Osteocyte (in vitro differentiated cells): ENCODE results near the gene ISM1. TPM values are rescaled to one million over a fixed set of nuclear protein-coding genes. Genes with fewer than 3 reads are reported as not detected.

Source experiments
- DNase-seq: peaks from one replicate; pipeline ENCODE4 v3.0.0; 2021; ENCODE audit warnings: mixed read lengths; ENCODE audit not compliant: unreplicated experiment; ENCODE audit errors: extremely low spot score
- H3K27ac Mint-ChIP-seq: one replicate; pipeline ENCODE4 v1.8.0; 2021; ENCODE audit warnings: mild to moderate bottlenecking, mixed read lengths; ENCODE audit not compliant: unreplicated experiment
- H3K27me3 Mint-ChIP-seq: one replicate; pipeline ENCODE4 v1.8.0; 2021; ENCODE audit warnings: mixed read lengths; ENCODE audit not compliant: unreplicated experiment
- H3K36me3 Mint-ChIP-seq: one replicate; pipeline ENCODE4 v1.8.0; 2021; ENCODE audit warnings: mixed read lengths; ENCODE audit not compliant: unreplicated experiment
- H3K4me1 Mint-ChIP-seq: one replicate; pipeline ENCODE4 v1.8.0; 2021; ENCODE audit warnings: mixed read lengths; ENCODE audit not compliant: unreplicated experiment
- H3K4me3 Mint-ChIP-seq: one replicate; pipeline ENCODE4 v1.8.0; 2021; ENCODE audit warnings: mild to moderate bottlenecking, moderate library complexity, mixed read lengths; ENCODE audit not compliant: unreplicated experiment
- H3K9me3 Mint-ChIP-seq: one replicate; pipeline ENCODE4 v1.8.0; 2021; ENCODE audit warnings: mixed read lengths; ENCODE audit not compliant: unreplicated experiment
- total RNA-seq: library from RNA; stranded (reverse); gene quantifications from 2 replicates; pipeline ENCODE4 v1.2.1, GENCODE V29; 2021
- TF ChIP-seq, protein P1 (sequence below): fragments of 200-600 bp; sonication (generic); IDR thresholded peaks from 2 replicates; pipeline ENCODE4 v1.5.0; 2021; ENCODE audit warnings: antibody characterized with exemption, mild to moderate bottlenecking, moderate library complexity

ISM1 gene
- total RNA-seq, 1 donor from 2014 or later: 0.21 TPM

DNA sequence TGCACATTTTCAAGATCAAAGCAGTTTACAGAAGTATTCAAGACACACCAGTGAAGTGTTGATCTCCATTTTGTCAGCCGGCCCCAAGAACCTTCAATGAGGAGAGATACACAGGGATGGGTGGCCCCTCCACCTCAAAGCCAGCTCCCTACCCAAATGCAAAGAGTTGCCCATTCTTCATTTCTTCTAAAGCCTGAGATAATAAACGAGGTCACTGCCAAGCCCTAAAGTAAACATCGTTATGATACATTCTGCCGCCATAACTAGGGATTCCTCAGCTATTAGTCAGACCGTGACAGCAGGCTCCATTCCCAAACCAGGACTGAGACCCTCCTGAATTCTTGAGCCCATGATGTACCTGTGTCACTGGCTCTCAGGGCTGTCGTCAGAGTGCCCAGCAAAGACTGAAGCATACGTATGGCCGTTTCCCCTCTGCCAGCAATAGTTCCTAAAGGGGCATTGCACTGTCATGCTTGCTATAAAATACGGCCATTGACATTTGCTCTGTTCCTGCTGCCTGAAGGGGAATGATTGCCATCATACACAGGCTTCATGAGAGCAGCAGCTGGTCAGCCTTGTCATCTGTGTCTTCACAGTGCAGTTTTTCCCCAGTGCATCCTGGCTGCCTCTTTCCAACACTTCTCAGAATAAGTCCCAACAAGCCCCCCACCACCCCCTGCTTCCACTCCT, 41.7 kb downstream of the ISM1 start:
- H3K27me3 Mint-ChIP-seq: peaks cover 13% of the 10 kb centered on the region
- TF ChIP-seq, protein P1, sequence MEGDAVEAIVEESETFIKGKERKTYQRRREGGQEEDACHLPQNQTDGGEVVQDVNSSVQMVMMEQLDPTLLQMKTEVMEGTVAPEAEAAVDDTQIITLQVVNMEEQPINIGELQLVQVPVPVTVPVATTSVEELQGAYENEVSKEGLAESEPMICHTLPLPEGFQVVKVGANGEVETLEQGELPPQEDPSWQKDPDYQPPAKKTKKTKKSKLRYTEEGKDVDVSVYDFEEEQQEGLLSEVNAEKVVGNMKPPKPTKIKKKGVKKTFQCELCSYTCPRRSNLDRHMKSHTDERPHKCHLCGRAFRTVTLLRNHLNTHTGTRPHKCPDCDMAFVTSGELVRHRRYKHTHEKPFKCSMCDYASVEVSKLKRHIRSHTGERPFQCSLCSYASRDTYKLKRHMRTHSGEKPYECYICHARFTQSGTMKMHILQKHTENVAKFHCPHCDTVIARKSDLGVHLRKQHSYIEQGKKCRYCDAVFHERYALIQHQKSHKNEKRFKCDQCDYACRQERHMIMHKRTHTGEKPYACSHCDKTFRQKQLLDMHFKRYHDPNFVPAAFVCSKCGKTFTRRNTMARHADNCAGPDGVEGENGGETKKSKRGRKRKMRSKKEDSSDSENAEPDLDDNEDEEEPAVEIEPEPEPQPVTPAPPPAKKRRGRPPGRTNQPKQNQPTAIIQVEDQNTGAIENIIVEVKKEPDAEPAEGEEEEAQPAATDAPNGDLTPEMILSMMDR: no peak
- H3K4me1 Mint-ChIP-seq: no peaks in the 10 kb centered on the region
- no peak overlapping the region for H3K4me3 Mint-ChIP-seq
- no peak overlapping the region for H3K27ac Mint-ChIP-seq
- DNase-seq: no peak
- no peaks in the 10 kb centered on the region for H3K36me3 Mint-ChIP-seq
- no peaks in the 10 kb centered on the region for H3K9me3 Mint-ChIP-seq

DNA sequence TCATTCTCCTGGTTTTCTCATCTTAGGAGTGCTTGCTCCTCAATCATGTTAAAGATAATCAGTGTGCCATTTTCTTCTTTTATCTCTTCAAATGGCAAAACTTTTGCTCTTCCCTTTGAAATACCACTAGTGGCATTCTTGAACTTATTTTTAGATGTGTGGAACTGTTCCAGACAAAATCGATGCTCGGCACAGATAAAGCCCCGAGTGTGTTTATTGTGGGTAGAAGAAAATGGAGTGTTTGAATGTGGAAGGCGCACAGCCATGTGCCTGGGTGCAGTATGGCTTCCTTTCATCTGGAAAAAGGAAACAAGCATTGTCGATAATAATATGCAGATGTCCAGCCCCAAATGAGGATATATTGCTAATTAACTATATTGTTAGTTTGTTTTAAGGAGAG, 42.4 kb downstream of the ISM1 start:
- H3K9me3 Mint-ChIP-seq: no peaks in the 10 kb centered on the region
- H3K27me3 Mint-ChIP-seq: peaks cover 19% of the 10 kb centered on the region
- H3K4me3 Mint-ChIP-seq: no peak overlapping the region
- no peaks in the 10 kb centered on the region for H3K36me3 Mint-ChIP-seq
- TF ChIP-seq, protein P1: no peak
- no peaks in the 10 kb centered on the region for H3K4me1 Mint-ChIP-seq
- no peak overlapping the region for H3K27ac Mint-ChIP-seq
- no peak for DNase-seq

DNA sequence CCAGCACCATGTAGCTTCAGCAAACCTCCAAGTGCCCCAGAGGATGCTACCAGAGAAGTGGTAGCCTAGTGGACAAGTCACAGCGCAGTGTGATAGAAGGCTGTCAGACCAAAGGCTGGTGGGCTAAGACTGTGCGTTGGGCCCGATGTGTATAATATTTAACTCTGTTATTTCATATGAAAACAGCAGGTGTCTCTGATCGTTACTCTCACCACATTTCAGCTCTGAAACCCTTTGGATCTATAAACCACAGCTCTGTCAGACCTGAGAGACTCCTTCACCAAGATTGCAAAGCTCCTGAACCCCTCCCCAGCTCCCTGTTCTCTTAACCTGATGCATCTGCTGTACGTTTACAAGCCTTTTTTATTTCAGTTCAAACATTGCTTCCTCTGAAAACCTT, 43.8 kb downstream of the ISM1 start:
- Mint-ChIP-seq H3K4me1 (peaks cover 1% of the 10 kb centered on the region), H3K4me3 (no peak overlapping the region), H3K9me3 (no peaks in the 10 kb centered on the region), H3K36me3 (no peaks in the 10 kb centered on the region), H3K27ac (no peak overlapping the region), H3K27me3 (peaks cover 31% of the 10 kb centered on the region)
- no peak for DNase-seq
- TF ChIP-seq, protein P1: no peak

DNA sequence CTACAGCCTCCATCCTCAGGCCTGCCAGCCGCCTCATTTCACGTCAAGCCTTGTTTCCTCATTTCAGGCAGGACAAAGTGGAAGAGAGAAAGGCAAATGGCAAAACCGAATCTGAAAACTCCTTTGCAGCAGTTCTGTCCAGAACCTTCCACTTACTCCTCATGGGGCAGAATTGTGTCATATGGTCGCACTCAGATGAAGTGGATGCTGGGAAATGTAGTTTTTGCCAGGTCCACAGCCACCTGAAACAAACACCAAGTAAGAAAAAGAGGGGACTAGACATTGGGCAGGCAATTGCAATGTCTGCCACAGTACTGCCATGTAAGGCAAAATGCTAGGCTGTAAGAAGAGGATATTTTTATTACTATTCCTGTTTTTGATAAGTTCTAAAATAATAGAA, 44.9 kb downstream of the ISM1 start:
- Mint-ChIP-seq H3K36me3 (no peaks in the 10 kb centered on the region), H3K9me3 (no peaks in the 10 kb centered on the region), H3K27me3 (peaks cover 35% of the 10 kb centered on the region), H3K4me3 (no peak overlapping the region), H3K27ac (no peak overlapping the region), H3K4me1 (peaks cover 1% of the 10 kb centered on the region)
- no peak for DNase-seq
- TF ChIP-seq, protein P1: no peak

DNA sequence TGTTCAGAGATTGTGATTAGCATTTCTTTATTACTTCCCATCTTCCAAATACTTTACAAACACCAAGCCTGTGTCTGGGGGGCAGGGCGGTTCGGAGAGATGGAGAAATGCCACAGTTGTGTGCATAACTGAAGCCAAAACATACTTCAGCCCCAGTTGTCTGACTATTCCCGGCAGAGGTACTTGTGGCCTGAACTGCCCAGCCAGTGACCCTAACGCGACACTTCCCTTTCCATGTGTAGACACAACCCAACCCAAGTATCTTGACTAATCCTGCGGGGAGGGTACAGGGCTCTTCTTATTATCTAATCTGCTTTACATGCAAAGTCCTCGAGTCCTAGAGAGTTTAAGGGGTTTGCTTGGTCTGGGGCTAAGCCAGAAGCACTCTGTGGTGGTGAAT, 46.2 kb downstream of the ISM1 start:
- H3K9me3 Mint-ChIP-seq: no peaks in the 10 kb centered on the region
- no peaks in the 10 kb centered on the region for H3K36me3 Mint-ChIP-seq
- TF ChIP-seq, protein P1: no peak
- DNase-seq: no peak
- H3K4me1 Mint-ChIP-seq: peaks cover 1% of the 10 kb centered on the region
- H3K27me3 Mint-ChIP-seq: peaks cover 39% of the 10 kb centered on the region
- no peak overlapping the region for H3K27ac Mint-ChIP-seq
- no peak overlapping the region for H3K4me3 Mint-ChIP-seq
